Hepatocyte (in vitro differentiated cells): ENCODE results near the gene NRDC.

Experiments
- EZH2 ChIP-seq: fragments of 200-600 bp; sonication (generic); IDR thresholded peaks from 2 replicates; pipeline ENCODE4 v1.6.1; 2016; ENCODE audit warnings: antibody characterized with exemption, mild to moderate bottlenecking, borderline replicate concordance
- TF ChIP-seq, protein P1 (sequence below): fragments of 200-600 bp; sonication (generic); IDR thresholded peaks from 2 replicates; pipeline ENCODE4 v1.5.1; 2016; ENCODE audit warnings: antibody characterized with exemption, mild to moderate bottlenecking; ENCODE audit not compliant: poor library complexity

DNA sequence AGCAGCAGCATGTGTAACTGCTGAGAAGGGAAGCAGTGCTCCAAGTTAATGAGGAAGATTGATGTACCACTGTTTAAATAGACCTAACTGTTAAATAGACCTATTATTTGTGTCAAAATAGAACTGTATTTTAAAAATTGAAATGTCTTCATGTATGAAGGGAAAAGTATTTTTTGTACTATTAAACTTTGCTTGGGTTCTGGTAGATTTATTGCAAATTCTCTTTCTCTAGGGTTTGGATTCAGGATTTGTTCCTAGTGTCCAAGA, 133.3 kb downstream of the NRDC start:
- TF ChIP-seq, protein P1, sequence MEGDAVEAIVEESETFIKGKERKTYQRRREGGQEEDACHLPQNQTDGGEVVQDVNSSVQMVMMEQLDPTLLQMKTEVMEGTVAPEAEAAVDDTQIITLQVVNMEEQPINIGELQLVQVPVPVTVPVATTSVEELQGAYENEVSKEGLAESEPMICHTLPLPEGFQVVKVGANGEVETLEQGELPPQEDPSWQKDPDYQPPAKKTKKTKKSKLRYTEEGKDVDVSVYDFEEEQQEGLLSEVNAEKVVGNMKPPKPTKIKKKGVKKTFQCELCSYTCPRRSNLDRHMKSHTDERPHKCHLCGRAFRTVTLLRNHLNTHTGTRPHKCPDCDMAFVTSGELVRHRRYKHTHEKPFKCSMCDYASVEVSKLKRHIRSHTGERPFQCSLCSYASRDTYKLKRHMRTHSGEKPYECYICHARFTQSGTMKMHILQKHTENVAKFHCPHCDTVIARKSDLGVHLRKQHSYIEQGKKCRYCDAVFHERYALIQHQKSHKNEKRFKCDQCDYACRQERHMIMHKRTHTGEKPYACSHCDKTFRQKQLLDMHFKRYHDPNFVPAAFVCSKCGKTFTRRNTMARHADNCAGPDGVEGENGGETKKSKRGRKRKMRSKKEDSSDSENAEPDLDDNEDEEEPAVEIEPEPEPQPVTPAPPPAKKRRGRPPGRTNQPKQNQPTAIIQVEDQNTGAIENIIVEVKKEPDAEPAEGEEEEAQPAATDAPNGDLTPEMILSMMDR, result no peak
- no peak for TF ChIP-seq EZH2
